Measurements from ENCODE around the gene NCKAP5L.
A peak's percentile ranks its signal among the peaks of the same experiment; 100 is the strongest.

The NCKAP5L gene

DNA sequence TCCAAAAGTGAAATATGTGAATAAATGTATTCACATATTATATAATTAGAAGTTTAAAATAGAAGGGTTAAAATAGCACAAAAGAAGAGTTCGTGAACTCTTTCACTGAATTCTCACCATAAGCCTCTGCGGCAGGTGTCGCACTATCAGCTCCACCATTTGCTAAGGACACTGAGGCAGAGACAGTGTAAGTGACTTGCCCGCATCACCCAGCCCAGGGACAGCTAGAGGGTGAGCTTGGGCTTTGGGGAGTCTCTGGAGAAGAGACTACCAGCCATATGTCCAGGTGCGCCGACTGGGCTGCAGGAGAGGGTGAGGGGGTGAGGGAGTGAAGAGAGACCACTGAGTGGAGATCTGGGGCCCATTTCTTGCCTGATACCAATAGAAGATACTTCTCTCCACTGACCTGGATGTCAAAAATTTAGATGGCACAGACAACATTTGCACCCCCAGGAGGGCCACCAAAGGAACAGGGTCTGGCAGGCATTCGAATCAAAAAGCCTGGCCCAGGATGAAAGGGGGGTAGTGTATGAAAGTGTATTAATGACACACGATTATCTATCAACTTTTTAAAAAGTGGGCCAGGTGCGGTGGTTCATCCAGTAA is 47.0 kb upstream of the NCKAP5L start:
- Histone ChIP-seq H3K4me2 (ENCODE audit: low read length, poor library complexity, severe bottlenecking) (no peak overlapping the region), H3K23ac (ENCODE audit: low read length in 2 of 2) (no peak overlapping the region), H3K79me1 (replicated peaks; ENCODE audit: low read length, poor library complexity, severe bottlenecking) (no peaks in the 10 kb centered on the region)

DNA sequence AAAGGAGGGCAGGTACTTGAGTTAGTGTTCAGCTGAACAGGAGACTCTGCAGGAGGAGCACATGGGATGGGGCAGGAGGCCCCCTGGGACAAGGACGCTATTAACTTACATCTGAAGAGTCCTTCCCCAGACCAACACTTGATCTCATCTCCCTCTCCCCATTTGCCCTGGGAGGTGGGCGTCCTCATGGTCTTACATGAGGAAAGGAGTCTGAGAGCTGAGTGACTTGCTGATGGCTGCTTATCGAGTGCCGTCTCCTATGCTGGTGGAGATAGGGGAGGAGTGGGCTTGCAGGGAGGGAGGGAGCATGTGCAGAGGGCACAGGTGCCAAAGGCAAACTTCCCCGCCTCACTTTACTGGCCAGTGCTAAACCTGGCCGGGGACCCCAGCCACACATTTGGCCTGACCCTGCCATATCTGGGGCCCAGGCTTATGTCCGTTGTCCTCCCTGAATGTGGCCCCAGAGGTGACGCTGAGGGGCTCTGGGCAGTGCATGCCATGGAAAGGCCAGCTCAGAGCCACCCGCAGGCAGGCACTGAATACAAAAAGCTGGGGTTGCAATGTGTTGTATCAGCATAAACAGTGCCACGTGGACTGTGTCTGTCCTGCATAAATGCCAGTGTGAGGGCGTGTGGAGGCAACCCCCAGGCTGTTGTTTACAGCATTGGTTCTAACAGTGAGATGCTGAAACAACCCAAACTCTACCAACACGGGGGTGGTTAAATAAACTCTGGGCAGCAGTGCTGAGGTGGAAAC is 46.1 kb upstream of the NCKAP5L start:
- Histone ChIP-seq H2BK12ac (ENCODE audit: low read length in 2 of 2) (peak overlapping the region in 1 of 2 experiments; percentile 68), H3K27me3 (ENCODE audit: control insufficient read depth in 1 of 2, insufficient read depth in 1 of 2, low read length in 2 of 2) (peaks cover 0 to 13% of the 10 kb centered on the region in 2 experiments), H3K79me1 (replicated peaks; ENCODE audit: low read length, poor library complexity, severe bottlenecking) (no peaks in the 10 kb centered on the region), H3K27ac (ENCODE audit: low read length, poor library complexity, severe bottlenecking) (no peak overlapping the region), H3K4me3 (ENCODE audit: insufficient read depth in 1 of 2, low read depth in 1 of 2, low read length in 2 of 2) (no peak overlapping the region), H4K91ac (ENCODE audit: low read length) (no peak overlapping the region), H3K4ac (ENCODE audit: low read depth in 1 of 2, low read length in 2 of 2) (peak overlapping the region; percentile 1 to 18), H3K14ac (ENCODE audit: low read length in 2 of 2) (peak overlapping the region in 1 of 2 experiments; percentile 86), H3K9ac (ENCODE audit: low read length) (no peak overlapping the region), H3K18ac (ENCODE audit: low read depth in 1 of 2, low read length in 2 of 2) (peak overlapping the region in 1 of 2 experiments; percentile 35), H3K23ac (ENCODE audit: low read length in 2 of 2) (no peak overlapping the region), H3K4me2 (ENCODE audit: low read length, poor library complexity, severe bottlenecking) (no peak overlapping the region), H2BK5ac (ENCODE audit: low read depth, low read length, poor library complexity, severe bottlenecking) (no peak overlapping the region), H2BK120ac (ENCODE audit: low read depth, low read length) (no peak overlapping the region), H2AK5ac (ENCODE audit: low read length, severe bottlenecking) (no peak overlapping the region), H2BK15ac (ENCODE audit: low read depth, poor library complexity, severe bottlenecking) (peak overlapping the region; percentile 49), H3K4me1 (ENCODE audit: control insufficient read depth, insufficient read depth, low read depth, low read length) (peaks cover 2% of the 10 kb centered on the region), H4K8ac (ENCODE audit: low read length) (peak overlapping the region; percentile 45), H3K36me3 (ENCODE audit: control insufficient read depth in 1 of 2, insufficient read depth in 2 of 2, low read depth in 1 of 2, low read length in 2 of 2) (peaks cover 0 to 6% of the 10 kb centered on the region in 2 experiments), H2AFZ (ENCODE audit: low read depth, low read length) (no peak overlapping the region), H3K9me3 (ENCODE audit: control insufficient read depth, low read length) (no peaks in the 10 kb centered on the region)
- DNase-seq = no peak
- 77% methylated on average over 11 of the region's 12 CpGs for WGBS

More for the DNA sequence above, 47.0 kb upstream of the NCKAP5L start:
- no peak overlapping the region for H2AFZ ChIP-seq (ENCODE audit: low read depth, low read length)
- no peaks in the 10 kb centered on the region for H3K4me1 ChIP-seq (ENCODE audit: control insufficient read depth, insufficient read depth, low read depth, low read length)
- H2AK5ac ChIP-seq (ENCODE audit: low read length, severe bottlenecking) = no peak overlapping the region
- DNase-seq = no peak
- H3K9me3 ChIP-seq (ENCODE audit: control insufficient read depth, low read length) = no peaks in the 10 kb centered on the region
- peak overlapping the region in 1 of 2 experiments; percentile 47 for H2BK12ac ChIP-seq (ENCODE audit: low read length in 2 of 2)
- H4K91ac ChIP-seq (ENCODE audit: low read length) = no peak overlapping the region
- H3K4me3 ChIP-seq (ENCODE audit: insufficient read depth in 1 of 2, low read depth in 1 of 2, low read length in 2 of 2) = no peak overlapping the region
- H3K36me3 ChIP-seq (ENCODE audit: control insufficient read depth in 1 of 2, insufficient read depth in 2 of 2, low read depth in 1 of 2, low read length in 2 of 2) = peaks cover 0 to 6% of the 10 kb centered on the region in 2 experiments
- no peak overlapping the region for H2BK120ac ChIP-seq (ENCODE audit: low read depth, low read length)
- no peak overlapping the region for H3K18ac ChIP-seq (ENCODE audit: low read depth in 1 of 2, low read length in 2 of 2)
- no peak overlapping the region for H3K4ac ChIP-seq (ENCODE audit: low read depth in 1 of 2, low read length in 2 of 2)
- WGBS = 95% methylated on average over 9 of the region's 9 CpGs
- H2BK5ac ChIP-seq (ENCODE audit: low read depth, low read length, poor library complexity, severe bottlenecking) = no peak overlapping the region
- peaks cover 0 to 13% of the 10 kb centered on the region in 2 experiments for H3K27me3 ChIP-seq (ENCODE audit: control insufficient read depth in 1 of 2, insufficient read depth in 1 of 2, low read length in 2 of 2)
- no peak overlapping the region for H3K9ac ChIP-seq (ENCODE audit: low read length)
- no peak overlapping the region for H3K27ac ChIP-seq (ENCODE audit: low read length, poor library complexity, severe bottlenecking)
- no peak overlapping the region for H4K8ac ChIP-seq (ENCODE audit: low read length)
- no peak overlapping the region for H2BK15ac ChIP-seq (ENCODE audit: low read depth, poor library complexity, severe bottlenecking)
- no peak overlapping the region for H3K14ac ChIP-seq (ENCODE audit: low read length in 2 of 2)

- 90% methylated on average over 3 of the region's 3 CpGs for WGBS
- Histone ChIP-seq H4K8ac (ENCODE audit: low read length) (no peak overlapping the region), H2AFZ (ENCODE audit: low read depth, low read length) (no peak overlapping the region), H3K9me3 (ENCODE audit: control insufficient read depth, low read length) (no peaks in the 10 kb centered on the region), H4K91ac (ENCODE audit: low read length) (no peak overlapping the region), H2BK15ac (ENCODE audit: low read depth, poor library complexity, severe bottlenecking) (no peak overlapping the region), H3K27ac (ENCODE audit: low read length, poor library complexity, severe bottlenecking) (no peak overlapping the region), H3K4ac (ENCODE audit: low read depth in 1 of 2, low read length in 2 of 2) (no peak overlapping the region), H2BK12ac (ENCODE audit: low read length in 2 of 2) (no peak overlapping the region), H2BK120ac (ENCODE audit: low read depth, low read length) (no peak overlapping the region), H3K14ac (ENCODE audit: low read length in 2 of 2) (no peak overlapping the region), H3K4me3 (ENCODE audit: insufficient read depth in 1 of 2, low read depth in 1 of 2, low read length in 2 of 2) (peak overlapping the region in 1 of 2 experiments; percentile 17), H3K9ac (ENCODE audit: low read length) (peak overlapping the region; percentile 52), H3K27me3 (ENCODE audit: control insufficient read depth in 1 of 2, insufficient read depth in 1 of 2, low read length in 2 of 2) (peaks cover 0 to 13% of the 10 kb centered on the region in 2 experiments), H3K4me2 (ENCODE audit: low read length, poor library complexity, severe bottlenecking) (no peak overlapping the region), H3K79me1 (replicated peaks; ENCODE audit: low read length, poor library complexity, severe bottlenecking) (no peaks in the 10 kb centered on the region), H3K36me3 (ENCODE audit: control insufficient read depth in 1 of 2, insufficient read depth in 2 of 2, low read depth in 1 of 2, low read length in 2 of 2) (peaks cover 0 to 6% of the 10 kb centered on the region in 2 experiments), H3K18ac (ENCODE audit: low read depth in 1 of 2, low read length in 2 of 2) (no peak overlapping the region), H2AK5ac (ENCODE audit: low read length, severe bottlenecking) (no peak overlapping the region), H2BK5ac (ENCODE audit: low read depth, low read length, poor library complexity, severe bottlenecking) (no peak overlapping the region), H3K4me1 (ENCODE audit: control insufficient read depth, insufficient read depth, low read depth, low read length) (peaks cover 10% of the 10 kb centered on the region), H3K23ac (ENCODE audit: low read length in 2 of 2) (no peak overlapping the region)
- no peak for DNase-seq
Observed at GRCh38 chr12:49873361-49873934, 45.2 kb upstream of the NCKAP5L start.

- no peak overlapping the region for H2AK5ac ChIP-seq (ENCODE audit: low read length, severe bottlenecking)
- peak overlapping the region in 1 of 2 experiments; percentile 1 for H3K18ac ChIP-seq (ENCODE audit: low read depth in 1 of 2, low read length in 2 of 2)
- peak; percentile 55 for DNase-seq
- peak overlapping the region in 1 of 2 experiments; percentile 43 for H3K4me3 ChIP-seq (ENCODE audit: insufficient read depth in 1 of 2, low read depth in 1 of 2, low read length in 2 of 2)
- H3K79me1 ChIP-seq (replicated peaks; ENCODE audit: low read length, poor library complexity, severe bottlenecking) = no peaks in the 10 kb centered on the region
- peak overlapping the region in 1 of 2 experiments; percentile 47 for H2BK12ac ChIP-seq (ENCODE audit: low read length in 2 of 2)
- 62% methylated on average over 6 of the region's 6 CpGs for WGBS
- H3K4me2 ChIP-seq (ENCODE audit: low read length, poor library complexity, severe bottlenecking) = no peak overlapping the region
- H2BK5ac ChIP-seq (ENCODE audit: low read depth, low read length, poor library complexity, severe bottlenecking) = no peak overlapping the region
- H2BK15ac ChIP-seq (ENCODE audit: low read depth, poor library complexity, severe bottlenecking) = no peak overlapping the region
- no peaks in the 10 kb centered on the region for H3K9me3 ChIP-seq (ENCODE audit: control insufficient read depth, low read length)
- no peak overlapping the region for H4K8ac ChIP-seq (ENCODE audit: low read length)
- peak overlapping the region in 1 of 2 experiments; percentile 27 for H3K23ac ChIP-seq (ENCODE audit: low read length in 2 of 2)
- H3K36me3 ChIP-seq (ENCODE audit: control insufficient read depth in 1 of 2, insufficient read depth in 2 of 2, low read depth in 1 of 2, low read length in 2 of 2) = peaks cover 0 to 2% of the 10 kb centered on the region in 2 experiments
- H4K91ac ChIP-seq (ENCODE audit: low read length) = no peak overlapping the region
- H3K27me3 ChIP-seq (ENCODE audit: control insufficient read depth in 1 of 2, insufficient read depth in 1 of 2, low read length in 2 of 2) = peaks cover 0 to 16% of the 10 kb centered on the region in 2 experiments
- no peak overlapping the region for H3K4ac ChIP-seq (ENCODE audit: low read depth in 1 of 2, low read length in 2 of 2)
- no peak overlapping the region for H3K27ac ChIP-seq (ENCODE audit: low read length, poor library complexity, severe bottlenecking)
- H3K14ac ChIP-seq (ENCODE audit: low read length in 2 of 2) = peak overlapping the region in 1 of 2 experiments; percentile 28
- H2AFZ ChIP-seq (ENCODE audit: low read depth, low read length) = no peak overlapping the region
- peaks cover 12% of the 10 kb centered on the region for H3K4me1 ChIP-seq (ENCODE audit: control insufficient read depth, insufficient read depth, low read depth, low read length)
- no peak overlapping the region for H2BK120ac ChIP-seq (ENCODE audit: low read depth, low read length)
- peak overlapping the region; percentile 52 for H3K9ac ChIP-seq (ENCODE audit: low read length)
Observed at GRCh38 chr12:49872781-49873181, 44.6 kb upstream of the NCKAP5L start.

Data from mesenchymal stem cell (in vitro differentiated cells and primary cell).